Ishikawa (cell line): ENCODE measurements around the gene TNFRSF8.

Source experiments
- CEBPB ChIP-seq: IDR thresholded peaks from 2 replicates; pipeline ENCODE4 v1.6.1; 2012
- EP300 ChIP-seq: IDR thresholded peaks from 2 replicates; pipeline ENCODE4 v1.6.1; 2012; ENCODE audit warnings: borderline replicate concordance
- FOXM1 ChIP-seq: IDR thresholded peaks from 2 replicates; pipeline ENCODE4 v1.6.1; 2012; ENCODE audit warnings: low read depth, borderline replicate concordance
- MAX ChIP-seq: IDR thresholded peaks from 2 replicates; pipeline ENCODE4 v1.6.1; 2012
- TCF12 ChIP-seq: IDR thresholded peaks from 2 replicates; pipeline ENCODE4 v1.6.1; 2012; ENCODE audit warnings: low read depth
- YY1 ChIP-seq: IDR thresholded peaks from 2 replicates; pipeline ENCODE4 v1.6.1; 2012; ENCODE audit warnings: low read depth
- TF ChIP-seq, protein P1 (sequence below): IDR thresholded peaks from 2 replicates; pipeline ENCODE4 v1.6.1; 2012; ENCODE audit warnings: low read depth, mild to moderate bottlenecking

GRCh38 chr1:12145616-12146342, 82.7 kb downstream of the TNFRSF8 start:
- TF ChIP-seq EP300: no peak
- TF ChIP-seq CEBPB: no peak
- TF ChIP-seq, protein P1, sequence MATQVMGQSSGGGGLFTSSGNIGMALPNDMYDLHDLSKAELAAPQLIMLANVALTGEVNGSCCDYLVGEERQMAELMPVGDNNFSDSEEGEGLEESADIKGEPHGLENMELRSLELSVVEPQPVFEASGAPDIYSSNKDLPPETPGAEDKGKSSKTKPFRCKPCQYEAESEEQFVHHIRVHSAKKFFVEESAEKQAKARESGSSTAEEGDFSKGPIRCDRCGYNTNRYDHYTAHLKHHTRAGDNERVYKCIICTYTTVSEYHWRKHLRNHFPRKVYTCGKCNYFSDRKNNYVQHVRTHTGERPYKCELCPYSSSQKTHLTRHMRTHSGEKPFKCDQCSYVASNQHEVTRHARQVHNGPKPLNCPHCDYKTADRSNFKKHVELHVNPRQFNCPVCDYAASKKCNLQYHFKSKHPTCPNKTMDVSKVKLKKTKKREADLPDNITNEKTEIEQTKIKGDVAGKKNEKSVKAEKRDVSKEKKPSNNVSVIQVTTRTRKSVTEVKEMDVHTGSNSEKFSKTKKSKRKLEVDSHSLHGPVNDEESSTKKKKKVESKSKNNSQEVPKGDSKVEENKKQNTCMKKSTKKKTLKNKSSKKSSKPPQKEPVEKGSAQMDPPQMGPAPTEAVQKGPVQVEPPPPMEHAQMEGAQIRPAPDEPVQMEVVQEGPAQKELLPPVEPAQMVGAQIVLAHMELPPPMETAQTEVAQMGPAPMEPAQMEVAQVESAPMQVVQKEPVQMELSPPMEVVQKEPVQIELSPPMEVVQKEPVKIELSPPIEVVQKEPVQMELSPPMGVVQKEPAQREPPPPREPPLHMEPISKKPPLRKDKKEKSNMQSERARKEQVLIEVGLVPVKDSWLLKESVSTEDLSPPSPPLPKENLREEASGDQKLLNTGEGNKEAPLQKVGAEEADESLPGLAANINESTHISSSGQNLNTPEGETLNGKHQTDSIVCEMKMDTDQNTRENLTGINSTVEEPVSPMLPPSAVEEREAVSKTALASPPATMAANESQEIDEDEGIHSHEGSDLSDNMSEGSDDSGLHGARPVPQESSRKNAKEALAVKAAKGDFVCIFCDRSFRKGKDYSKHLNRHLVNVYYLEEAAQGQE: no peak
- no peak for TF ChIP-seq MAX
- TF ChIP-seq TCF12: no peak
- no peak for TF ChIP-seq FOXM1
- TF ChIP-seq YY1: no peak
